GM23338 (cell line): ENCODE results near the gene ATP9B.

Source experiments
- CREB1 ChIP-seq: fragments of 250-450 bp; sonication (Bioruptor Pico); IDR thresholded peaks from 2 replicates; pipeline ENCODE4 v1.5.0; 2020; ENCODE audit warnings: low read depth, mild to moderate bottlenecking, moderate library complexity
- EZH2 ChIP-seq: fragments of 200-600 bp; sonication (generic); IDR thresholded peaks from one replicate; pipeline ENCODE4 v1.8.0; 2017; ENCODE audit warnings: antibody characterized with exemption, mild to moderate bottlenecking, low read depth; ENCODE audit not compliant: unreplicated experiment
- ZNF114 ChIP-seq: fragments of 250-450 bp; sonication (Bioruptor Pico); IDR thresholded peaks from 2 replicates; pipeline ENCODE4 v1.5.0; 2020; ENCODE audit warnings: mild to moderate bottlenecking, moderate library complexity
- TF ChIP-seq, protein P1 (sequence below): IDR thresholded peaks from one replicate; pipeline ENCODE4 v1.6.1; 2018; ENCODE audit warnings: antibody characterized with exemption; ENCODE audit not compliant: unreplicated experiment
- TF ChIP-seq, protein P2 (sequence below), 2 experiments: fragments of 200-600 bp in 1 of 2; sonication (generic) in 1 of 2; conservative IDR thresholded peaks; 2 replicates each; pipeline versions ENCODE4 v1.5.1 to v1.6.1; 2016 to 2017; ENCODE audit warnings: antibody characterized with exemption in 2 of 2, low read depth in 2 of 2, mild to moderate bottlenecking in 2 of 2, moderate library complexity in 1 of 2

DNA sequence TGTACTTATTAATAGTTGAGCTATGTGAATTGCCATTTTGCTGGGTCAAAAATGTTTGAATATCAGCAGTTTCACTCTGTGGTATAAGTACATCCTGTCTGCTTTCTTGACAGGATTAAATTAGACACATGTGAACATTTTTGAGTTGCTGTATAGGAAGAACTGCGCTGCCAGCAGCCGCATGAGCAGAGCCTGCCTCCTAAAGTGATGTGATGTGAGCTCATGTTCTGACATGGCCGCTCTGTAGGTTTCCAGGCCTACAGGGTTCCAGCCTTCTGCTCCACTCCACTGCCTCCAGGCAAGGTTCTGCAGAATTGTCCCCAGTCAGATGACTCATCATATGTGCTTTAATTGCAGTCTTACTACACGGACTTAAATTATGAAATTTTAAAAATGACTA, 206.8 kb downstream of the ATP9B start:
- TF ChIP-seq, protein P1, sequence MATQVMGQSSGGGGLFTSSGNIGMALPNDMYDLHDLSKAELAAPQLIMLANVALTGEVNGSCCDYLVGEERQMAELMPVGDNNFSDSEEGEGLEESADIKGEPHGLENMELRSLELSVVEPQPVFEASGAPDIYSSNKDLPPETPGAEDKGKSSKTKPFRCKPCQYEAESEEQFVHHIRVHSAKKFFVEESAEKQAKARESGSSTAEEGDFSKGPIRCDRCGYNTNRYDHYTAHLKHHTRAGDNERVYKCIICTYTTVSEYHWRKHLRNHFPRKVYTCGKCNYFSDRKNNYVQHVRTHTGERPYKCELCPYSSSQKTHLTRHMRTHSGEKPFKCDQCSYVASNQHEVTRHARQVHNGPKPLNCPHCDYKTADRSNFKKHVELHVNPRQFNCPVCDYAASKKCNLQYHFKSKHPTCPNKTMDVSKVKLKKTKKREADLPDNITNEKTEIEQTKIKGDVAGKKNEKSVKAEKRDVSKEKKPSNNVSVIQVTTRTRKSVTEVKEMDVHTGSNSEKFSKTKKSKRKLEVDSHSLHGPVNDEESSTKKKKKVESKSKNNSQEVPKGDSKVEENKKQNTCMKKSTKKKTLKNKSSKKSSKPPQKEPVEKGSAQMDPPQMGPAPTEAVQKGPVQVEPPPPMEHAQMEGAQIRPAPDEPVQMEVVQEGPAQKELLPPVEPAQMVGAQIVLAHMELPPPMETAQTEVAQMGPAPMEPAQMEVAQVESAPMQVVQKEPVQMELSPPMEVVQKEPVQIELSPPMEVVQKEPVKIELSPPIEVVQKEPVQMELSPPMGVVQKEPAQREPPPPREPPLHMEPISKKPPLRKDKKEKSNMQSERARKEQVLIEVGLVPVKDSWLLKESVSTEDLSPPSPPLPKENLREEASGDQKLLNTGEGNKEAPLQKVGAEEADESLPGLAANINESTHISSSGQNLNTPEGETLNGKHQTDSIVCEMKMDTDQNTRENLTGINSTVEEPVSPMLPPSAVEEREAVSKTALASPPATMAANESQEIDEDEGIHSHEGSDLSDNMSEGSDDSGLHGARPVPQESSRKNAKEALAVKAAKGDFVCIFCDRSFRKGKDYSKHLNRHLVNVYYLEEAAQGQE, result no peak
- TF ChIP-seq, protein P2, sequence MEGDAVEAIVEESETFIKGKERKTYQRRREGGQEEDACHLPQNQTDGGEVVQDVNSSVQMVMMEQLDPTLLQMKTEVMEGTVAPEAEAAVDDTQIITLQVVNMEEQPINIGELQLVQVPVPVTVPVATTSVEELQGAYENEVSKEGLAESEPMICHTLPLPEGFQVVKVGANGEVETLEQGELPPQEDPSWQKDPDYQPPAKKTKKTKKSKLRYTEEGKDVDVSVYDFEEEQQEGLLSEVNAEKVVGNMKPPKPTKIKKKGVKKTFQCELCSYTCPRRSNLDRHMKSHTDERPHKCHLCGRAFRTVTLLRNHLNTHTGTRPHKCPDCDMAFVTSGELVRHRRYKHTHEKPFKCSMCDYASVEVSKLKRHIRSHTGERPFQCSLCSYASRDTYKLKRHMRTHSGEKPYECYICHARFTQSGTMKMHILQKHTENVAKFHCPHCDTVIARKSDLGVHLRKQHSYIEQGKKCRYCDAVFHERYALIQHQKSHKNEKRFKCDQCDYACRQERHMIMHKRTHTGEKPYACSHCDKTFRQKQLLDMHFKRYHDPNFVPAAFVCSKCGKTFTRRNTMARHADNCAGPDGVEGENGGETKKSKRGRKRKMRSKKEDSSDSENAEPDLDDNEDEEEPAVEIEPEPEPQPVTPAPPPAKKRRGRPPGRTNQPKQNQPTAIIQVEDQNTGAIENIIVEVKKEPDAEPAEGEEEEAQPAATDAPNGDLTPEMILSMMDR (conservative IDR thresholded peaks at IDR 0.05; ENCODE audit: low read depth in 2 of 2), result no peak
- TF ChIP-seq ZNF114 (CRISPR knock-in tag) (no peak), EZH2 (no peak), CREB1 (CRISPR knock-in tag) (no peak)
